Esophagus muscularis mucosa (tissue), 4 donors: Measurements from ENCODE around the gene FGF5. TPM values are rescaled to one million over a fixed set of nuclear protein-coding genes. Genes with fewer than 3 reads are reported as not detected.

ENCODE experiments used
- DNase-seq: peaks from one replicate; pipeline ENCODE4 v3.0.0-alpha.2; 2017; ENCODE audit errors: extremely low spot score
- H3K27ac ChIP-seq, 4 donors: fragments of 200-600 bp; sonication (generic); replicated peaks in 1 of 4; 1 replicate in 3 of 4; 2 replicates in 1 of 4; pipeline ENCODE4 v1.5.1; 2016 to 2019; ENCODE audit warnings: mild to moderate bottlenecking in 1 of 4
- H3K27me3 ChIP-seq, 4 donors: fragments of 200-600 bp; sonication (generic); one replicate each; pipeline versions ENCODE4 v1.5.1 to v1.6.0; 2016 to 2019
- H3K36me3 ChIP-seq, 4 donors: fragments of 200-600 bp; sonication (generic); one replicate each; pipeline ENCODE4 v1.5.1; 2016 to 2019
- H3K4me1 ChIP-seq, 4 donors: fragments of 200-600 bp; sonication (generic); one replicate each; pipeline ENCODE4 v1.5.1; 2016 to 2019
- H3K4me3 ChIP-seq, 4 donors: fragments of 200-600 bp; sonication (generic); 1 replicate in 2 of 4; 2 replicates in 2 of 4; pipeline ENCODE4 v1.5.1; 2016 to 2019; ENCODE audit warnings: mild to moderate bottlenecking in 4 of 4, moderate library complexity in 1 of 4
- H3K9me3 ChIP-seq, 4 donors: fragments of 200-600 bp; sonication (generic); 1 replicate in 3 of 4; 2 replicates in 1 of 4; pipeline ENCODE4 v1.5.1; 2016 to 2019
- CTCF ChIP-seq, 3 experiments: fragments of 200-600 bp in 2 of 3; fragments of 450-650 bp in 1 of 3; sonication (generic) in 2 of 3; IDR thresholded peaks; one replicate each; pipeline ENCODE4 v1.5.1; 2017 to 2019; ENCODE audit warnings: antibody characterized with exemption in 3 of 3, mild to moderate bottlenecking in 2 of 3, moderate library complexity in 1 of 3
- EP300 ChIP-seq: sonication (generic); formaldehyde crosslinking; IDR thresholded peaks from one replicate; pipeline ENCODE4 v1.6.1; 2017; ENCODE audit warnings: antibody characterized with exemption
- POLR2A ChIP-seq: fragments of 450-650 bp; IDR thresholded peaks from one replicate; pipeline ENCODE4 v1.6.1; 2017; ENCODE audit warnings: antibody characterized with exemption, moderate library complexity, mild to moderate bottlenecking, low read depth
- POLR2AphosphoS5 ChIP-seq, 2 donors: sonication (generic); formaldehyde crosslinking; IDR thresholded peaks; one replicate each; pipeline ENCODE4 v1.6.1; 2017; ENCODE audit warnings: antibody characterized with exemption in 2 of 2
- WGBS: methylation state at CpG from one replicate; pipeline ENCODE4 v1.1.5; 2018; 5-methylcytosine and 5-hydroxymethylcytosine counted together
- intact Hi-C: fragments of 100-400 bp; cut with DNase I; formaldehyde crosslinking; loops from one replicate; pipeline ENCODE4 v1.15.1; 2023
- total RNA-seq, 4 donors: library from RNA; depleted of rRNA; stranded (reverse); fragments of >200 nt; gene quantifications; one replicate each; pipeline versions ENCODE4 v1.1.0 to v1.2.1, GENCODE V29; 2016

The FGF5 gene
- total RNA-seq, 4 donors from 2014 or later, result 1.2 to 4.2 (median 2.0) TPM

GRCh38 chr4:80255329-80256095 is 11.0 kb upstream of the FGF5 start:
- DNase-seq, result no peak
- intact Hi-C loops, result no loop called here
- 67% methylated on average over 7 of the region's 7 CpGs for WGBS
- Histone ChIP-seq H3K4me1 (no peaks in the 10 kb centered on the region), H3K4me3 (no peak overlapping the region), H3K36me3 (no peaks in the 10 kb centered on the region), H3K27ac (no peak overlapping the region), H3K27me3 (peaks cover 0 to 3% (median 0%) of the 10 kb centered on the region in 4 donors), H3K9me3 (no peaks in the 10 kb centered on the region)
- no peak for TF ChIP-seq EP300
- no peak for TF ChIP-seq POLR2A
- TF ChIP-seq CTCF (IDR thresholded peaks at IDR 0.05), result no peak
- no peak for TF ChIP-seq POLR2AphosphoS5 (IDR thresholded peaks at IDR 0.05)

GRCh38 chr4:80257851-80258250 is 8.6 kb upstream of the FGF5 start:
- Histone ChIP-seq H3K36me3 (no peaks in the 10 kb centered on the region), H3K4me3 (no peak overlapping the region), H3K4me1 (no peaks in the 10 kb centered on the region), H3K9me3 (no peaks in the 10 kb centered on the region), H3K27me3 (peaks cover 0 to 4% (median 0%) of the 10 kb centered on the region in 4 donors), H3K27ac (no peak overlapping the region)
- intact Hi-C loops, result no loop called here
- DNase-seq, result no peak
- TF ChIP-seq POLR2A (no peak), CTCF (IDR thresholded peaks at IDR 0.05) (no peak), POLR2AphosphoS5 (IDR thresholded peaks at IDR 0.05) (no peak), EP300 (no peak)

- Histone ChIP-seq H3K36me3 (no peaks in the 10 kb centered on the region), H3K9me3 (no peaks in the 10 kb centered on the region), H3K27me3 (peaks cover 0 to 14% (median 0%) of the 10 kb centered on the region in 4 donors), H3K4me1 (peaks cover 0 to 2% (median 0%) of the 10 kb centered on the region in 4 donors), H3K4me3 (no peak overlapping the region), H3K27ac (no peak overlapping the region)
- DNase-seq, result no peak
- 57% methylated on average over 4 of the region's 4 CpGs for whole genome bisulfite sequencing
- TF ChIP-seq CTCF (IDR thresholded peaks at IDR 0.05) (no peak), EP300 (no peak), POLR2AphosphoS5 (IDR thresholded peaks at IDR 0.05) (no peak), POLR2A (no peak)
- intact Hi-C loops, result no loop called here
These were observed 7.5 kb upstream of the FGF5 start for GRCh38 chr4:80259012-80259411.

- no peaks in the 10 kb centered on the region for H3K36me3 ChIP-seq
- intact Hi-C loops, result loop anchor here (10.0 kb wide), 1 partner anchor 75 kb away; the partner anchor contains the start of gene CFAP299
- H3K27me3 ChIP-seq, result peaks cover 0 to 22% (median 0%) of the 10 kb centered on the region in 4 donors
- H3K9me3 ChIP-seq, result no peaks in the 10 kb centered on the region
- 90% methylated on average over 3 of the region's 3 CpGs for WGBS
- H3K27ac ChIP-seq, result no peak overlapping the region
- H3K4me1 ChIP-seq, result peaks cover 0 to 3% (median 1%) of the 10 kb centered on the region in 4 donors
- TF ChIP-seq EP300 (no peak), POLR2A (no peak), CTCF (IDR thresholded peaks at IDR 0.05) (no peak), POLR2AphosphoS5 (IDR thresholded peaks at IDR 0.05) (no peak)
- H3K4me3 ChIP-seq, result no peak overlapping the region
- DNase-seq, result no peak
These were observed 6.6 kb upstream of the FGF5 start for GRCh38 chr4:80259817-80260216.
